B cell (primary cell): ENCODE measurements around the gene LYG1.

ENCODE experiments used
- EZH2 ChIP-seq: IDR thresholded peaks from 2 replicates; pipeline ENCODE4 v1.6.1; 2012; ENCODE audit warnings: borderline replicate concordance, low read depth, mild to moderate bottlenecking, moderate library complexity, low read length; ENCODE audit not compliant: insufficient read depth, poor library complexity, severe bottlenecking
- TF ChIP-seq, protein P1 (sequence below): fragments of 200-600 bp; IDR thresholded peaks from one replicate; pipeline ENCODE4 v1.8.0; 2022; ENCODE audit warnings: antibody characterized with exemption, mild to moderate bottlenecking

DNA sequence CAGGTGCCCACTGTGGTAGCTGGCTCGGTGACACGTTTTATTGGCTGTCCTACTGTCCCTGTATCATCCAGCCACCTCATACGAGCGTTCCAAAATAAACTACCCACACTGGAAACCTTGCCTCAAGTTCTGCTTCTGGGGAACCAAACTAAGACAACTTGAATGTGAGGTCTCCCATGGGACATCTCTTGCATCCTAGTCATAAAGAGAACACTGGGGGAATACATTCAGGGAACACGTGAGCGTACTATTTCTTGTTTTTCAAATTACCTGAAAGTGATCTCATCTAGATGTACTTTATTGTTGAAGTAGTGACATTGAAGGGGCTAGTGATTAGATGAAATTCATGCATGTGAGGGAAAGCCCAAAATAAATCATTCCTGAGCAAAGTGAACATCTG is 60.6 kb downstream of the LYG1 start:
- TF ChIP-seq EZH2 = no peak
- TF ChIP-seq, protein P1, sequence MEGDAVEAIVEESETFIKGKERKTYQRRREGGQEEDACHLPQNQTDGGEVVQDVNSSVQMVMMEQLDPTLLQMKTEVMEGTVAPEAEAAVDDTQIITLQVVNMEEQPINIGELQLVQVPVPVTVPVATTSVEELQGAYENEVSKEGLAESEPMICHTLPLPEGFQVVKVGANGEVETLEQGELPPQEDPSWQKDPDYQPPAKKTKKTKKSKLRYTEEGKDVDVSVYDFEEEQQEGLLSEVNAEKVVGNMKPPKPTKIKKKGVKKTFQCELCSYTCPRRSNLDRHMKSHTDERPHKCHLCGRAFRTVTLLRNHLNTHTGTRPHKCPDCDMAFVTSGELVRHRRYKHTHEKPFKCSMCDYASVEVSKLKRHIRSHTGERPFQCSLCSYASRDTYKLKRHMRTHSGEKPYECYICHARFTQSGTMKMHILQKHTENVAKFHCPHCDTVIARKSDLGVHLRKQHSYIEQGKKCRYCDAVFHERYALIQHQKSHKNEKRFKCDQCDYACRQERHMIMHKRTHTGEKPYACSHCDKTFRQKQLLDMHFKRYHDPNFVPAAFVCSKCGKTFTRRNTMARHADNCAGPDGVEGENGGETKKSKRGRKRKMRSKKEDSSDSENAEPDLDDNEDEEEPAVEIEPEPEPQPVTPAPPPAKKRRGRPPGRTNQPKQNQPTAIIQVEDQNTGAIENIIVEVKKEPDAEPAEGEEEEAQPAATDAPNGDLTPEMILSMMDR = no peak
